Posterior cingulate gyrus (tissue), 11 donors: ENCODE measurements around the gene FBXW7.

Source experiments
- DNase-seq, 10 donors: peaks; one replicate each; pipeline versions ENCODE4 v3.0.0 to v3.0.0-alpha.2; 2020 to 2021; ENCODE audit warnings: mixed read lengths in 3 of 10
- intact Hi-C: fragments of 100-400 bp; cut with DNase I; formaldehyde crosslinking; loops from one replicate; pipeline ENCODE4 v1.15.1; 2023

FBXW7 gene

DNA sequence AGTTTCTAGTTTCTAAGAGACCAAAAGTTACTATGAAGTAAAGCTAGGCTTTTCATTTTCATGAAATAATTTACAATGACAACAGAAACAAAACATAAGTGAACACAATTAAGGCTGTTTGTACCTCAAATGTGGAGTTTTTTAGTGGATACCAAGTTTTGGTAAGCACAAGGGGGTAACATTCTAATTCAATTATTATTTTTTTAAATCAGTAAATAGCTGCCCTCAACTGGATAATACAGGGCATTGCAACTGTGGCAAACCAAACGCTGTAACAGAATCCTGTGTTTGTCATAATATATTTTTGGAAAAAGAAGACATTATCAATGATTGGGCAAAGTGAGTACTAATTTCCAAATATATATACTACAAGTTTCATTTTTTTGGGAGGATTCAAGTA lies 150.3 kb downstream of the FBXW7 start:
- no peak for DNase-seq
- intact Hi-C loops = no loop called here

DNA sequence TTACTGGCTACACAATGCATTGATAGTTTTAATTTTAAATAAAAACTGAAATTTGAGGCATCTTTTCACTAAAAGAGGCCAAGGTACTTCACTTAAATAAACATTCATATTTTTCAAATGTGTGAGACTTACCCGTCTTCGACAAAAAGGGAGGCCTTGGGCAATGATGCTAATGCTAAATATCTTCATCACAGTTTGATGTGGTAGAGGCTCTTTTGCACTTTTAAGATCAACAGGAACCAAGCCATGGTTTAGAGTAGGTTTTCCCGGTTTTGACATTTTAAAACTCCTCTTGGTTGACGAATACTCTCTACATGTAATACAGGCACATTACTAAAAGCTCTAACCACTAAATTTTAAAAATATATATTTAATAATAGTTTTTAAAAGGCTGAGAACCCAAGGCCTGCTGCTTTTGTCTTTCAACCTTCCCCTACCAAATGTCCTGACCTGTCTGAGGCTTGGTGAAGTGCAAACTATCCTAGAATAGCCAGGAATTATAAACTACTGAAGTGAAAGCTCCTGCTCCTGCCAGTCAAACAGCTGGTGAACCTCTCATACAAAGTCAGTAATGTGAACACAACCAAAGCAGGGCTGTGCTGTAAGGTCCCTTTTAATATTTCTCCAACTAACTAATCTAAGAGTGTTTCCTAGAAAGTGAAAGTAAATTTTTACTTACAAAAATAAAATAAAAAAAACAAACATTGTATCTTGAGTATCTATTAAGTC lies 153.7 kb downstream of the FBXW7 start:
- no peak for DNase-seq
- intact Hi-C loops = no loop called here

- intact Hi-C loops = no loop called here
- DNase-seq = no peak
Measured at GRCh38 chr4:152380919-152381318, 155.0 kb downstream of the FBXW7 start.

- intact Hi-C loops = no loop called here
Measured at GRCh38 chr4:152380185-152380584, 155.7 kb downstream of the FBXW7 start.

GRCh38 chr4:152374606-152375285 lies 161.1 kb downstream of the FBXW7 start:
- DNase-seq = no peak
- intact Hi-C loops = no loop called here

More at GRCh38 chr4:152380185-152380584, 155.7 kb downstream of the FBXW7 start:
- no peak for DNase-seq

DNA sequence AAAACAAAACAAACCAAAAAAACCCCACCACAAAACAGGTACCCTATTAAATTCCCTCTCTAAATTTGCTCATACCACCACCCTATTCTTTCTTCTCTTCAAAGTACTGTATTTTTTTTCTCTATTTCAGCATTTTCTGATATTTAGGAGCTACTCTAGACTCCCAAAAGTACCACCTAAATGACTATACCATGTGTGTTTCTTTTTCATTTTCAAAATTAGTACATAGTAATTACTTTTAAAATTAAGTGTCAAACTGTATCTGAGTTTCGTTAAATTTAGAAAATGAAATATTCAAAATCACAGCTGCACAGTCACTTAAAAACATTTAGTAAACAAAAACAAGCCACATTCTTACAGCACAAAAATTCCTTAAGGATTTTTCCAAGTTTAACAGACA lies 161.7 kb downstream of the FBXW7 start:
- no peak for DNase-seq
- intact Hi-C loops = no loop called here

GRCh38 chr4:152372444-152372843 lies 163.4 kb downstream of the FBXW7 start:
- intact Hi-C loops = no loop called here
- DNase-seq = no peak

DNA sequence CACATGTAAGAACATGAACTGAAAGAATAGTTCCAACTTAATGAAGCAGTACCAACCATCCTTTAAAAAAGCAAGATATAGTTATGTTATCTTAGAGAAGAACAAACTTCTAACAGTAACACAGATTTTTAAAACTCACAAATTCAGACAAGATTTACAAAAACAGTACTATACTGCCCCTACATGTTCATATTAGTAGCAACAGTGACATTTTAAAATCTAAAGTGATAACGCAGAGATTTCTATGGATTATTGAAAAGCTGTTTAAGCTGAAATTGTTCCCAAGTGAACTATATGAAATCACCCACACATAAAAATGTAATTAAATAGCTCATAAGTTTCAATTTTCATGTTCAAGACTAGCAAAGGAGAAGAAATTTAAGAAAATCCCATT lies 166.0 kb downstream of the FBXW7 start:
- intact Hi-C loops = no loop called here
- no peak for DNase-seq

DNA sequence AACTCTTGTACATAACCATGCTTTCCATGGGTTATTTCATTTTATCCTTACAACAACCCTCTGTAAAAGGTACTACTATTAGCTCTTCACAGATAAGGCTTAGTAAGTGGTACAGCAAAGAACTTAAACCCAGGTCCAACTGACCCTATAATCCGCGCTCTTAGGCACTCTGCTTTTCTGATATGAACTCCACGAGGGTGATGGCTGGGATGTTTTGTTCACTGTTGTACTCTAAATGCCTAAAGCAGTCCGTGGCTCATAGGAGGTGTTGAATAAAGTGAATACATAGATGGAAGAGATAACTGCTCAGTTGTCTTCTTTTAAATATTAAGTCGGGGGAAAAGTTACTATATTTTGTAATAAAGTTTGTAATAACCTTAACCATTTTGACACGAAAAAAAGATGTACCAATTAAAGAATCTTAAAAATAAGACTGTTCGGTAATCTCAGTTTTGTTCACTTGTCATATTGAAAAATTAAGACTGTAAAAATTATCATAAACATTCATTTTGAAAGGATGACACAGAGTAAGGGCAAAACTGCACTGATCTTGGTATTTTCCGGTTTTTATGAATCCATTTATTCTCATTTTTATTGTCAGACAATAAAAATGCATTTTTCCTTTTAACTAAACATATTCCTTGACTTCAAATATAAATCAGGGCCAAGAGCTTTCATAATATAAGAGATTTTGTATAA lies 166.5 kb downstream of the FBXW7 start:
- no peak for DNase-seq
- intact Hi-C loops = no loop called here

- intact Hi-C loops = no loop called here
- DNase-seq = peak in 1 of 10 donors; percentile 11
Measured at GRCh38 chr4:152368001-152368400, 167.9 kb downstream of the FBXW7 start.

DNA sequence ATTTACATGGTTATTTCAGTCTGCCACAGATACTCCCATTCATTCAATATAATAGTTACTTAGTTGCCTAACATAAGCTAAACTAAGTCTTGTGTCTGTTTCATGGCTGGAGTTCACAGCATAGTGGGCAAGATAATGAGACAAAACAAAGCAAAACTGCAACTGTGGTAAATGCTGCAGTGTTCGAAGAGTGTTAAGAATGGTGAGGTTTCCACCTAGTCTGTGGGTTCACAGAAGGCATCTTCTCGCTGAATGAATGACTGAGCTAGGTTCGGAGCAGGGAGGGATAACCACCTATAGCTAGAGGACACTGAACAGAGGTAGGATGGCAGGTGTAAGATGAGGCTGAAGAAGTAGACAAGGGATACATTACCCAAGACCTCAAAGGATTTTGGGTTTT lies 171.0 kb downstream of the FBXW7 start:
- DNase-seq = no peak
- intact Hi-C loops = no loop called here

GRCh38 chr4:152364383-152364782 lies 171.5 kb downstream of the FBXW7 start:
- DNase-seq = no peak
- intact Hi-C loops = no loop called here

DNA sequence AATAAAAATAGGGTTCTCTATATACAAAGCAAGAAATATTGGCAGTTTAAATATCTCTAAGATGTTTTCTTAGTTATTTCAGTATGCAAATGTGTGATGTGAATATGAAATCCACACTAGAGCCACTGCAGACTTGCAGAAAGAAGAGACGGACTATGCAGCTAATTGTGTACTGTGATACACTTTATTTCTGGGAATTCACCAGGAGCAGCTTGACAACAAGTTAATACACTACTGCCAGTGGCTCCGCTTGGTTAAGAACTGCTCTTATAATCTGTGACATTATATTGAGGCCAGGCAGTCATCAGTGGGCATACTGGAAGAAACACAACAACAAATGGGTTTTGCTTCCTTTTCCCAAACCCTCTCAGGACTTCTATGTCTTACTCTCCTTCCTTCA lies 172.0 kb downstream of the FBXW7 start:
- intact Hi-C loops = no loop called here

DNA sequence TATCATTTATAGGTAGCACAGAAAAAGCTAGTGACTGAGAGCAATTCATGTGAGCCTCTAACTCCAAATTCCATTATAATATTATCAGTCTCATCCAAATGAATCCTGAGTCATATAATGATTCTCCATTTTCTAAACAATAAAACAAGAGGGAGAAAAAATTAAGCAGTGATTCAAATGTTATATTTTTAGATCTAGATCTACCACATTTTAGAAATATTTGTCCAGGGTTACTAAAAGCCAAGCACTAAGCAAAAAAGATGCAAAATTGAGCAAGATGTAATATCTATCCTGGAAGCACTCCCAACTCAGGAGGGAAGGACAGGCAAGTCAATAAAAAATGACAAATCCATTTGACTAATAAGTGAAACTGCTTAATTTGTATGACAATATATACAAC lies 172.8 kb downstream of the FBXW7 start:
- DNase-seq = no peak
- intact Hi-C loops = no loop called here

More for the DNA sequence above, 172.0 kb downstream of the FBXW7 start:
- no peak for DNase-seq

DNA sequence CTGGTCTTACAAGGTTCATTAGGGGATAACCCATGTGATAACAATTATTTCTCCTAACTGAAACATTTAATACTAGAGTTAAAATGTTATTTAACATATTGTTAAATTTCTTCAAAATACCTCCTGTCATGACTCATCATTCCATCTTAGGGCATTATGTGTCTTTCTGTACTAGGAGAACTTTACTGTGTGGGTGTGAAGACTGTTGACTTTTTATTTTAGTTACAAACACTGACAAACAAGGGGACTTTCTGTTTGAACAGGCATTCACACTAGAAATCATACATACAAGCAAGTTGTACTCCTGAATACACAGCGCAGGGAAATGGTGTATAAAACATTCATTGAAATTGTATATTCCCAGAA lies 175.9 kb downstream of the FBXW7 start:
- no peak for DNase-seq
- intact Hi-C loops = no loop called here

DNA sequence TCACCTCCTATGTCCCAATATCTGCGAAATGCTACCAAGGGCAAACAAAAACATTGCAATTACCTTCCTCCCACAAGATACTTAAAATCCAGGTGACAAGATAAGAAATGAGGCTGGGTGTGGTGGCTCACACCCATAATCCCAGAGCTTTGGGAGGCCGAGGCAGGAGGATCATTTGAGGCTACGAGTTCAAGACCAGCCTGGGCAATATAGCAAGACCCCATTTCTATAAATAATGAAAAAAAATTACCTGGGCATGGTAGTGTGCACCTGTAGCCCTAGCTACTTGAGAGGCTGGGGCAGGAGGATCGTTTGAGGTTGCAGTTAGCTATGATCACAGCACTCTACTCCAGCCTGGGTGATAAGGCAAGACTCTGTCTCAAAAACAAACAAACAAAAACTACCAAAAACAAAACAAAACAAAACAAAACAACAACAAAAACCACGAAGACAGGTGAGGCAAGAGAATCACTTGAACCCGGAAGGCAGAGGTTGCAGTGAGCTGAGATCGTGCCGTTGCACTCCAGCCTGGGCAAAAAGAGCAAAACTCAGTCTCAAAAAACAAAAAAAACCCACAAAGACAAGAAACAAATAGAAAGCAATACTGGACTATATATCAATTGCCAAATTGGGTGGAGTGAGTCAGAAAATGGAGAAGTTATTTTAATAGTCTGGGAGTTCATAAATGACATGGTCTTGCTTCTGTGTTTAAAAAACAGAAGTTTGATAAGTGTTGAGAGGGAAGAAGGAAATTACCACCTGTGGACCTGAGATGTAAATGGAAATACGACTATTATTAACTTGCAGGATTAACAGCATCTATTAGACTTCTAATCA lies 176.5 kb downstream of the FBXW7 start:
- intact Hi-C loops = no loop called here
- DNase-seq = no peak

- intact Hi-C loops = no loop called here
Measured at GRCh38 chr4:152357206-152357605, 178.7 kb downstream of the FBXW7 start.

DNA sequence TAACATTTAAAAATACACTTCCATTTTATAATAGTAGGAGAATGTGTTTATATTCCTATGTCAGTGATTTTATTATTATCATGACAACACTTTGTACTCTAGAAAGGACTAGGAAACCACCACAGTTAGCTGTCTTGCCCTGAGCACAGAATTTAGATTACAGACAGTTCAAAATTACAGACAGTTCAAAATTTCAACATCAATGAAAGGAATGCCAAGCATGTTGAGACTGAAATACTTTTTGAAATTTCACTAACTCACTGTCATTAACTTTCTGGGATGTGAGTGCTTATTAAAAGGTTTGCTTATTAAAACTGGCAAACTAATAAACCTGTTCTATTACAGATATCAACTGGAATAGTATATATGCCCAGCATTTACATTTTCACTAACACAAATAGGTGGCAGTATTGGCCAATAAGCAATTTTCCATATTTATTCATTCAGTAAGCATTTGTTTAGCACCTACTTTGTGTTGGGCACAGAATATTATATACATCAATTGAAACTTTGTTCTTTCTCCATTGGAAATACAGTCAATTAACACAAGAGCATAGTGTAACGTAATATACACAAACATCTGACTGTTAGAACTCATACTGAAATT lies 179.4 kb downstream of the FBXW7 start:
- intact Hi-C loops = no loop called here
- DNase-seq = no peak

More at GRCh38 chr4:152357206-152357605, 178.7 kb downstream of the FBXW7 start:
- DNase-seq = peak in 1 of 10 donors; percentile 38

DNA sequence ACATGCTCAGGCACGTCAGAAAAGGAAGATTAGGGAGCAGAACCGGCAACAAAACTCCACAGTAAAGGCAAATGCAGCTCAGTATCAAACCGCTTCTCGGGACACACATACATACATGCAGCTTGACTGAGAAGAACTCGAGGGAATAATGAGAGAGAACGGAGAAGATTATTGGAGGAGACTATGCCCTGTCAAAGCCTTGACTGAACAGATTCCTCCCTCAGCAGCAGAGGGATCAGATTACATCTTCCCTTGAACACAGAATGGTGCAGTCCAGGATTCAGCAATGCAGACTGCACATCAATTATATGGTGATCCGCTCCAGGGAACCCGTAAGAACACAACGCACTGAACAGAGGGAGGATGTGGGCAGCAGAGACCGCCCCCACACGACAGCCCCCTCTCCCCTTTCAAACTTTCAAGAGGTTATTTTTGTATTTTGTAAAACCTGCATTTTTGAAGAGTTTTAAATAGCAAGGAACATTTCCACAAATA lies 183.2 kb downstream of the FBXW7 start:
- intact Hi-C loops = no loop called here
- peak in 8 of 10 donors; percentile 16 to 90 (median 49) for DNase-seq

DNA sequence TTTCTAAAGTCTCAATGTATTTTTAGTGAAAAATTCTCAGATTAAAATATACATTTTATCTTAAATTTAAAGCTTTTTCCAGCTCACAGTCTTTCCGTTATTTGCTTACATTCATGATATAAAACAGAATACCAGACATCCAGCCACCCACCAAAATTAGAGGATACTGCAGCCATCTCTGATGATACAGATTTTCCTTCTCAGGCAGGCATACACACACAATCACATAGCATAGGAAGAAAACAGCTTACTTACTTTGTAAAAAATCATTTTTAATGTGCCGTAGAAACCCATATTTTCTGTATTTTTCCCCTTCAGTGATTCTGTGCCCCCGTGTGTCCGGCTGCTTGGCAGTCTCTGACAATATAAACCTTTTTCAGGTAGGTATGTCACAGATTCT lies 183.7 kb downstream of the FBXW7 start:
- no peak for DNase-seq
- intact Hi-C loops = no loop called here
